K562 (cell line): ENCODE results near the gene HAPSTR1. TPM values are rescaled to one million over a fixed set of nuclear protein-coding genes. Genes with fewer than 3 reads are reported as not detected.

Experiments
- AFF4 ChIP-seq: sonication (generic); formaldehyde crosslinking; IDR thresholded peaks from 2 replicates; pipeline ENCODE4 v1.8.0; 2023; ENCODE audit warnings: mild to moderate bottlenecking, missing genetic modification reagents
- FOXP1 ChIP-seq: sonication (generic); formaldehyde crosslinking; IDR thresholded peaks from 2 replicates; pipeline ENCODE4 v1.8.0; 2022; ENCODE audit warnings: mild to moderate bottlenecking, missing genetic modification reagents
- HNRNPL ChIP-seq: fragments of 200-400 bp; formaldehyde crosslinking; IDR thresholded peaks from 2 replicates; pipeline ENCODE4 v1.6.1; 2017; ENCODE audit warnings: low read depth, mild to moderate bottlenecking, low read length
- MEF2A ChIP-seq: IDR thresholded peaks from 2 replicates; pipeline ENCODE4 v1.6.1; 2011; ENCODE audit warnings: low read depth, mild to moderate bottlenecking, low read length, moderate library complexity; ENCODE audit not compliant: control insufficient read depth
- MTA2 ChIP-seq: fragments of 450-650 bp; IDR thresholded peaks from 2 replicates; pipeline ENCODE4 v1.6.1; 2016; ENCODE audit warnings: low read depth
- NCOA4 ChIP-seq: fragments of 450-650 bp; IDR thresholded peaks from 2 replicates; pipeline ENCODE4 v1.6.1; 2018; ENCODE audit warnings: mild to moderate bottlenecking; ENCODE audit not compliant: partially characterized antibody
- NEUROD1 ChIP-seq: fragments of 150-350 bp; IDR thresholded peaks from 2 replicates; pipeline ENCODE4 v1.6.1; 2014; ENCODE audit warnings: borderline replicate concordance, low read length, low read depth; ENCODE audit not compliant: partially characterized antibody
- NUFIP1 ChIP-seq: fragments of 450-650 bp; IDR thresholded peaks from 2 replicates; pipeline ENCODE4 v1.6.1; 2018; ENCODE audit not compliant: partially characterized antibody
- PTRF ChIP-seq: fragments of 450-650 bp; IDR thresholded peaks from 2 replicates; pipeline ENCODE4 v1.6.1; 2016; ENCODE audit warnings: mild to moderate bottlenecking, missing genetic modification characterization, missing compliant biosample characterization
- RAD21 ChIP-seq, 2 experiments: fragments of 250-450 bp in 1 of 2; fragments of 450-650 bp in 1 of 2; sonication (Bioruptor Pico) in 1 of 2; formaldehyde crosslinking in 1 of 2; IDR thresholded peaks in 1 of 2; conservative IDR thresholded peaks in 1 of 2; 2 replicates each; pipeline versions ENCODE4 v1.4.0 to v1.8.0; 2020 to 2022; ENCODE audit warnings: mild to moderate bottlenecking in 2 of 2, moderate library complexity in 1 of 2
- RBM34 ChIP-seq: fragments of 200-400 bp; formaldehyde crosslinking; IDR thresholded peaks from 2 replicates; pipeline ENCODE4 v1.6.1; 2018; ENCODE audit warnings: low read length, borderline replicate concordance; ENCODE audit not compliant: insufficient read depth
- RFX1 ChIP-seq: fragments of 450-650 bp; IDR thresholded peaks from 2 replicates; pipeline ENCODE4 v1.6.1; 2016; ENCODE audit warnings: mild to moderate bottlenecking, moderate library complexity
- SMAD3 ChIP-seq: fragments of 450-650 bp; formaldehyde crosslinking; conservative IDR thresholded peaks from 2 replicates; pipeline ENCODE4 v1.4.0; 2020; ENCODE audit warnings: mild to moderate bottlenecking
- USF1 ChIP-seq: sonication (generic); formaldehyde crosslinking; IDR thresholded peaks from 2 replicates; pipeline ENCODE4 v1.9.0; 2022; ENCODE audit warnings: mild to moderate bottlenecking, missing genetic modification reagents
- YY1 ChIP-seq, 3 experiments: IDR thresholded peaks; 2 replicates each; pipeline ENCODE4 v1.6.1; 2011; ENCODE audit warnings: low read length in 2 of 3, mild to moderate bottlenecking in 2 of 3, moderate library complexity in 2 of 3, borderline replicate concordance in 1 of 3, control low read depth in 1 of 3, low read depth in 1 of 3; ENCODE audit not compliant: insufficient read depth in 3 of 3, insufficient replicate concordance in 2 of 3, control insufficient read depth in 1 of 3, insufficient read length in 1 of 3; ENCODE audit errors: extremely low read depth in 1 of 3
- ZBTB2 ChIP-seq: fragments of 450-650 bp; IDR thresholded peaks from 2 replicates; pipeline ENCODE4 v1.6.1; 2016; ENCODE audit warnings: antibody characterized with exemption
- ZBTB33 ChIP-seq: sonication (generic); formaldehyde crosslinking; IDR thresholded peaks from 2 replicates; pipeline ENCODE4 v1.8.1; 2023; ENCODE audit warnings: mild to moderate bottlenecking, missing genetic modification reagents
- ZNF655 ChIP-seq: fragments of 250-450 bp; sonication (Bioruptor Pico); IDR thresholded peaks from 2 replicates; pipeline ENCODE4 v1.5.0; 2021
- polyA plus RNA-seq, 8 experiments: library from polyadenylated mRNA; depleted of rRNA in 4 of 8; stranded (reverse) in 5 of 8; unstranded in 3 of 8; fragments of >200 nt; fragmentation: Nextera tagmentation in 2 of 8; fragmentation: Illumina TruSeq in 1 of 8; extraction: Ambion mirVana in 2 of 8; extraction: Trizol in 1 of 8; gene quantifications; 2 replicates each; pipeline versions ENCODE4 v1.2.1 to v1.2.3, GENCODE V29; 2011 to 2014; ENCODE audit warnings: inconsistent platforms in 1 of 8, missing spikeins in 1 of 8
- total RNA-seq, 7 experiments: library from RNA; depleted of rRNA in 6 of 7; stranded (reverse); fragments of >200 nt in 6 of 7; fragmentation: Illumina TruSeq in 2 of 7; extraction: Trizol in 2 of 7; gene quantifications; 2 replicates each; pipeline versions ENCODE4 v1.2.1 to v1.2.3, GENCODE V29; 2011 to 2021; ENCODE audit warnings: low replicate concordance in 1 of 7

The HAPSTR1 gene
- total and polyA plus RNA-seq, 9 of the 15 experiments (the other 6 are each of a cell fraction or from before 2014, with no cell fraction given), result 10.8 to 67.9 (median 36.5) TPM

- TF ChIP-seq PTRF (tag) (no peak), MTA2 (no peak), RAD21 (CRISPR knock-in tag; conservative IDR thresholded peaks at IDR 0.05 in 1 of 2, IDR thresholded peaks at IDR 0.05 in 1 of 2) (peak in 1 of 2 experiments; percentile 63; a peak in 2 of 4 replicates), ZBTB33 (CRISPR knock-in tag) (0 out of 2 replicates have a peak, but pooled peaks have one; percentile 14), ZNF655 (no peak), MEF2A (no peak), RFX1 (no peak), SMAD3 (no peak), HNRNPL (no peak), NCOA4 (no peak), AFF4 (CRISPR knock-in tag) (no peak), NUFIP1 (no peak), YY1 (IDR thresholded peaks at IDR 0.05; ENCODE audit: borderline replicate concordance in 1 of 3, control insufficient read depth in 1 of 3, extremely low read depth in 1 of 3, insufficient read depth in 3 of 3, insufficient read length in 1 of 3, insufficient replicate concordance in 2 of 3, low read depth in 1 of 3, low read length in 2 of 3) (no peak), ZBTB2 (no peak), NEUROD1 (peak; percentile 41), USF1 (CRISPR knock-in tag) (peak; percentile 37; the same call in 1 of the 2 replicates), FOXP1 (CRISPR knock-in tag) (no peak), RBM34 (no peak)
Measured at GRCh38 chr16:9134739-9135138, 43.3 kb downstream of the HAPSTR1 start (continued).
